ENCODE data around the gene ARF3. TPM values are rescaled to one million over a fixed set of nuclear protein-coding genes. Genes with fewer than 3 reads are reported as not detected.

Gene ARF3
- total and polyA plus RNA-seq, 2 of the 13 experiments (the other 11 are each of a cell fraction or from before 2014, with no cell fraction given), result 53.8 to 57.9 TPM

DNA sequence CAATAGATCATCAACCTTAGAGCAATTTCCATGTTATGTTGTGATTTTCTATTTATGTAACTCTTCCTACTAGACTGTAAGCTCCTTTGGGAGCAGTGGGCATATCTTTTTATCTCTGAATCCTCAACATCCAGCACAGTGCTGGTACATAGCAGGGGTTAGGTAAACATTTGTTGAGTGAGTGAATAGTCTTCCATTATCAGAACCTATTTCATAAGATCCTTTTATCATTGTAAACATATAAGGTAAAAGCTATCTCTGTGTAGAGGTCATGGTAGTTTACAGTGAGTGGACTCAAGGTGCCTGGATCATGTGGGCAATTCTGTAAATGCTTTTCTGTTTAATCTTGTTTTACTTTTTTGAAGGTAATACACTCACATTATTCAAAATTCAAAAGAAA lies 47.1 kb downstream of the ARF3 start (continued):
- TF ChIP-seq, protein P1, sequence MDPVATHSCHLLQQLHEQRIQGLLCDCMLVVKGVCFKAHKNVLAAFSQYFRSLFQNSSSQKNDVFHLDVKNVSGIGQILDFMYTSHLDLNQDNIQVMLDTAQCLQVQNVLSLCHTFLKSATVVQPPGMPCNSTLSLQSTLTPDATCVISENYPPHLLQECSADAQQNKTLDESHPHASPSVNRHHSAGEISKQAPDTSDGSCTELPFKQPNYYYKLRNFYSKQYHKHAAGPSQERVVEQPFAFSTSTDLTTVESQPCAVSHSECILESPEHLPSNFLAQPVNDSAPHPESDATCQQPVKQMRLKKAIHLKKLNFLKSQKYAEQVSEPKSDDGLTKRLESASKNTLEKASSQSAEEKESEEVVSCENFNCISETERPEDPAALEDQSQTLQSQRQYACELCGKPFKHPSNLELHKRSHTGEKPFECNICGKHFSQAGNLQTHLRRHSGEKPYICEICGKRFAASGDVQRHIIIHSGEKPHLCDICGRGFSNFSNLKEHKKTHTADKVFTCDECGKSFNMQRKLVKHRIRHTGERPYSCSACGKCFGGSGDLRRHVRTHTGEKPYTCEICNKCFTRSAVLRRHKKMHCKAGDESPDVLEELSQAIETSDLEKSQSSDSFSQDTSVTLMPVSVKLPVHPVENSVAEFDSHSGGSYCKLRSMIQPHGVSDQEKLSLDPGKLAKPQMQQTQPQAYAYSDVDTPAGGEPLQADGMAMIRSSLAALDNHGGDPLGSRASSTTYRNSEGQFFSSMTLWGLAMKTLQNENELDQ (CRISPR knock-in tag; IDR thresholded peaks at IDR 0.05; ENCODE audit: borderline replicate concordance), result no peak
- TF ChIP-seq, protein P2, sequence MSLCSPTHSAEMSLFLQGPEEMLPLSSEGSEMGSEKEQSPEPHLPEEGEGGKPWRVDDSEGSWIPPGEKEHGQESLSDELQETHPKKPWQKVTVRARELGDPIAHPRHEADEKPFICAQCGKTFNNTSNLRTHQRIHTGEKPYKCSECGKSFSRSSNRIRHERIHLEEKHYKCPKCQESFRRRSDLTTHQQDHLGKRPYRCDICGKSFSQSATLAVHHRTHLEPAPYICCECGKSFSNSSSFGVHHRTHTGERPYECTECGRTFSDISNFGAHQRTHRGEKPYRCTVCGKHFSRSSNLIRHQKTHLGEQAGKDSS (CRISPR knock-in tag; IDR thresholded peaks at IDR 0.05; ENCODE audit: borderline replicate concordance, low read depth), result no peak
- TF ChIP-seq ZFP37 (CRISPR knock-in tag; IDR thresholded peaks at IDR 0.05; ENCODE audit: borderline replicate concordance), result no peak
- TF ChIP-seq ATF7-NPFF (CRISPR knock-in tag; IDR thresholded peaks at IDR 0.05; ENCODE audit: low read depth), result no peak
- TF ChIP-seq ZMAT3 (CRISPR knock-in tag; conservative IDR thresholded peaks at IDR 0.05), result no peak; the same call in 1 of the 2 replicates
- no peak for TF ChIP-seq CAMTA2 (CRISPR knock-in tag; IDR thresholded peaks at IDR 0.05; ENCODE audit: borderline replicate concordance)
- no peak for TF ChIP-seq ZNF225 (CRISPR knock-in tag; IDR thresholded peaks at IDR 0.05)
- peak; percentile 62; the same call in 1 of the 2 replicates for TF ChIP-seq ZNF644 (CRISPR knock-in tag; IDR thresholded peaks at IDR 0.05; ENCODE audit: low read depth)
- TF ChIP-seq, protein P3, sequence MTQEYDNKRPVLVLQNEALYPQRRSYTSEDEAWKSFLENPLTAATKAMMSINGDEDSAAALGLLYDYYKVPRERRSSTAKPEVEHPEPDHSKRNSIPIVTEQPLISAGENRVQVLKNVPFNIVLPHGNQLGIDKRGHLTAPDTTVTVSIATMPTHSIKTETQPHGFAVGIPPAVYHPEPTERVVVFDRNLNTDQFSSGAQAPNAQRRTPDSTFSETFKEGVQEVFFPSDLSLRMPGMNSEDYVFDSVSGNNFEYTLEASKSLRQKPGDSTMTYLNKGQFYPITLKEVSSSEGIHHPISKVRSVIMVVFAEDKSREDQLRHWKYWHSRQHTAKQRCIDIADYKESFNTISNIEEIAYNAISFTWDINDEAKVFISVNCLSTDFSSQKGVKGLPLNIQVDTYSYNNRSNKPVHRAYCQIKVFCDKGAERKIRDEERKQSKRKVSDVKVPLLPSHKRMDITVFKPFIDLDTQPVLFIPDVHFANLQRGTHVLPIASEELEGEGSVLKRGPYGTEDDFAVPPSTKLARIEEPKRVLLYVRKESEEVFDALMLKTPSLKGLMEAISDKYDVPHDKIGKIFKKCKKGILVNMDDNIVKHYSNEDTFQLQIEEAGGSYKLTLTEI (CRISPR knock-in tag; conservative IDR thresholded peaks at IDR 0.05), result no peak
- 0 out of 2 replicates have a peak, but pooled peaks have one; percentile 22 for TF ChIP-seq KDM1A (CRISPR knock-in tag; IDR thresholded peaks at IDR 0.05)
- no peak for TF ChIP-seq ZNF550 (CRISPR knock-in tag; IDR thresholded peaks at IDR 0.05; ENCODE audit: borderline replicate concordance)
- TF ChIP-seq, protein P4, sequence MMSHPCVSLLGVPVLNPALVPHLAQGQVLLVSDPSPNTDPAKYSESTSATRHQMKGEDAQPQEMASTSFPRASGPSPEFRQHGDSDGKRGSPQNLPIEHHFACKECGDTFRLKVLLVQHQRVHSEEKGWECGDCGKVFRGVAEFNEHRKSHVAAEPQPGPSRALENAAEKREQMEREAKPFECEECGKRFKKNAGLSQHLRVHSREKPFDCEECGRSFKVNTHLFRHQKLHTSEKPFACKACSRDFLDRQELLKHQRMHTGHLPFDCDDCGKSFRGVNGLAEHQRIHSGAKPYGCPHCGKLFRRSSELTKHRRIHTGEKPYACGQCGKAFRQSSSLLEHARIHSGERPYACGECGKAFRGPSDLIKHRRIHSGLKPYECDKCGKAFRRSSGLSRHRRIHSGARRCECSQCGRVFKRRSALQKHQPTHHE (CRISPR knock-in tag; IDR thresholded peaks at IDR 0.05; ENCODE audit: borderline replicate concordance), result no peak
- TF ChIP-seq SETDB1 (CRISPR knock-in tag; IDR thresholded peaks at IDR 0.05; ENCODE audit: borderline replicate concordance), result no peak
- TF ChIP-seq MTF2 (CRISPR knock-in tag; IDR thresholded peaks at IDR 0.05; ENCODE audit: borderline replicate concordance), result no peak
- TF ChIP-seq ZNF17 (CRISPR knock-in tag; IDR thresholded peaks at IDR 0.05), result no peak
- no peak for TF ChIP-seq MTA1 (CRISPR knock-in tag; IDR thresholded peaks at IDR 0.05; ENCODE audit: borderline replicate concordance)
- TF ChIP-seq, protein P5, sequence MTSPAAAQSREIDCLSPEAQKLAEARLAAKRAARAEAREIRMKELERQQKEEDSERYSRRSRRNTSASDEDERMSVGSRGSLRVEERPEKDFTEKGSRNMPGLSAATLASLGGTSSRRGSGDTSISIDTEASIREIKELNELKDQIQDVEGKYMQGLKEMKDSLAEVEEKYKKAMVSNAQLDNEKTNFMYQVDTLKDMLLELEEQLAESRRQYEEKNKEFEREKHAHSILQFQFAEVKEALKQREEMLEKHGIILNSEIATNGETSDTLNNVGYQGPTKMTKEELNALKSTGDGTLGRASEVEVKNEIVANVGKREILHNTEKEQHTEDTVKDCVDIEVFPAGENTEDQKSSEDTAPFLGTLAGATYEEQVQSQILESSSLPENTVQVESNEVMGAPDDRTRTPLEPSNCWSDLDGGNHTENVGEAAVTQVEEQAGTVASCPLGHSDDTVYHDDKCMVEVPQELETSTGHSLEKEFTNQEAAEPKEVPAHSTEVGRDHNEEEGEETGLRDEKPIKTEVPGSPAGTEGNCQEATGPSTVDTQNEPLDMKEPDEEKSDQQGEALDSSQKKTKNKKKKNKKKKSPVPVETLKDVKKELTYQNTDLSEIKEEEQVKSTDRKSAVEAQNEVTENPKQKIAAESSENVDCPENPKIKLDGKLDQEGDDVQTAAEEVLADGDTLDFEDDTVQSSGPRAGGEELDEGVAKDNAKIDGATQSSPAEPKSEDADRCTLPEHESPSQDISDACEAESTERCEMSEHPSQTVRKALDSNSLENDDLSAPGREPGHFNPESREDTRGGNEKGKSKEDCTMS (CRISPR knock-in tag; conservative IDR thresholded peaks at IDR 0.05), result no peak
- TF ChIP-seq KDM2A (CRISPR knock-in tag; IDR thresholded peaks at IDR 0.05; ENCODE audit: borderline replicate concordance, low read depth), result no peak
- TF ChIP-seq HDAC2 (CRISPR knock-in tag; IDR thresholded peaks at IDR 0.05), result peak; percentile 99
- TF ChIP-seq NCOA1 (CRISPR knock-in tag; IDR thresholded peaks at IDR 0.05), result no peak
- peak; percentile 78; the same call in 1 of the 2 replicates for TF ChIP-seq RXRA (CRISPR knock-in tag; IDR thresholded peaks at IDR 0.05)
- no peak for TF ChIP-seq MAFG (CRISPR knock-in tag; IDR thresholded peaks at IDR 0.05)

Data from HepG2 (cell line).